Measurements from ENCODE around the gene CACNA1C. TPM values are rescaled to one million over a fixed set of nuclear protein-coding genes. Genes with fewer than 3 reads are reported as not detected.

Gene CACNA1C
- total and polyA plus RNA-seq, 2 donors = 0.71 TPM

- Histone ChIP-seq H3K4me1 (ENCODE audit: control insufficient read depth in 2 of 2, insufficient read depth in 2 of 2, low read length in 2 of 2) (no peaks in the 10 kb centered on the region), H3K27ac (ENCODE audit: low read depth in 1 of 2, low read length in 1 of 2) (no peak overlapping the region), H3K36me3 (ENCODE audit: control insufficient read depth in 2 of 2, insufficient read depth in 2 of 2, low read length in 1 of 2) (no peaks in the 10 kb centered on the region), H3K27me3 (ENCODE audit: control insufficient read depth in 2 of 2, insufficient read depth in 1 of 2, low read length in 1 of 2) (no peaks in the 10 kb centered on the region), H3K4me3 (ENCODE audit: low read length in 2 of 2) (no peak overlapping the region), H3K9me3 (ENCODE audit: control insufficient read depth in 2 of 2, insufficient read depth in 1 of 2, low read length in 1 of 2) (peaks cover 0 to 3% of the 10 kb centered on the region in 2 donors)
- DNase-seq (ENCODE audit: low read depth in 6 of 9, low spot score in 9 of 9) = no peak
These were observed 175.7 kb downstream of the CACNA1C start for GRCh38 chr12:2228535-2228934.

- DNase-seq (ENCODE audit: low read depth in 6 of 9, low spot score in 9 of 9) = peak in 4 of 9 donors; percentile 7 to 61 (median 25)
- 81% methylated on average over 61 of the region's 61 CpGs for WGBS
- no peaks in the 10 kb centered on the region for H3K36me3 ChIP-seq (ENCODE audit: control insufficient read depth in 2 of 2, insufficient read depth in 2 of 2, low read length in 1 of 2)
- H3K4me3 ChIP-seq (ENCODE audit: low read length in 2 of 2) = no peak overlapping the region
- H3K27ac ChIP-seq (ENCODE audit: low read depth in 1 of 2, low read length in 1 of 2) = no peak overlapping the region
- peaks cover 0 to 3% of the 10 kb centered on the region in 2 donors for H3K9me3 ChIP-seq (ENCODE audit: control insufficient read depth in 2 of 2, insufficient read depth in 1 of 2, low read length in 1 of 2)
- H3K4me1 ChIP-seq (ENCODE audit: control insufficient read depth in 2 of 2, insufficient read depth in 2 of 2, low read length in 2 of 2) = no peaks in the 10 kb centered on the region
- H3K27me3 ChIP-seq (ENCODE audit: control insufficient read depth in 2 of 2, insufficient read depth in 1 of 2, low read length in 1 of 2) = no peaks in the 10 kb centered on the region
These were observed 177.1 kb downstream of the CACNA1C start for GRCh38 chr12:2229661-2230539.

- Histone ChIP-seq H3K4me3 (ENCODE audit: low read length in 2 of 2) (no peak overlapping the region), H3K9me3 (ENCODE audit: control insufficient read depth in 2 of 2, insufficient read depth in 1 of 2, low read length in 1 of 2) (peaks cover 0 to 3% of the 10 kb centered on the region in 2 donors), H3K36me3 (ENCODE audit: control insufficient read depth in 2 of 2, insufficient read depth in 2 of 2, low read length in 1 of 2) (no peaks in the 10 kb centered on the region), H3K4me1 (ENCODE audit: control insufficient read depth in 2 of 2, insufficient read depth in 2 of 2, low read length in 2 of 2) (no peaks in the 10 kb centered on the region), H3K27me3 (ENCODE audit: control insufficient read depth in 2 of 2, insufficient read depth in 1 of 2, low read length in 1 of 2) (no peaks in the 10 kb centered on the region), H3K27ac (ENCODE audit: low read depth in 1 of 2, low read length in 1 of 2) (no peak overlapping the region)
- 97% methylated on average over 7 of the region's 7 CpGs for WGBS
- no peak for DNase-seq (ENCODE audit: low read depth in 6 of 9, low spot score in 9 of 9)
These were observed 178.3 kb downstream of the CACNA1C start for GRCh38 chr12:2231011-2231595.

GRCh38 chr12:2231956-2232355, 179.2 kb downstream of the CACNA1C start:
- Histone ChIP-seq H3K9me3 (ENCODE audit: control insufficient read depth in 2 of 2, insufficient read depth in 1 of 2, low read length in 1 of 2) (peaks cover 0 to 3% of the 10 kb centered on the region in 2 donors), H3K4me1 (ENCODE audit: control insufficient read depth in 2 of 2, insufficient read depth in 2 of 2, low read length in 2 of 2) (no peaks in the 10 kb centered on the region)
- 95% methylated on average over 3 of the region's 3 CpGs for WGBS

GRCh38 chr12:2233034-2233433, 180.2 kb downstream of the CACNA1C start:
- WGBS = 92% methylated on average over 3 of the region's 3 CpGs
- no peaks in the 10 kb centered on the region for H3K4me1 ChIP-seq (ENCODE audit: control insufficient read depth in 2 of 2, insufficient read depth in 2 of 2, low read length in 2 of 2)
- no peak overlapping the region for H3K27ac ChIP-seq (ENCODE audit: low read depth in 1 of 2, low read length in 1 of 2)
- H3K9me3 ChIP-seq (ENCODE audit: control insufficient read depth in 2 of 2, insufficient read depth in 1 of 2, low read length in 1 of 2) = peaks cover 0 to 3% of the 10 kb centered on the region in 2 donors
- H3K27me3 ChIP-seq (ENCODE audit: control insufficient read depth in 2 of 2, insufficient read depth in 1 of 2, low read length in 1 of 2) = no peaks in the 10 kb centered on the region
- no peak overlapping the region for H3K4me3 ChIP-seq (ENCODE audit: low read length in 2 of 2)
- no peaks in the 10 kb centered on the region for H3K36me3 ChIP-seq (ENCODE audit: control insufficient read depth in 2 of 2, insufficient read depth in 2 of 2, low read length in 1 of 2)
- DNase-seq (ENCODE audit: low read depth in 6 of 9, low spot score in 9 of 9) = no peak

More at GRCh38 chr12:2231956-2232355, 179.2 kb downstream of the CACNA1C start:
- Histone ChIP-seq H3K36me3 (ENCODE audit: control insufficient read depth in 2 of 2, insufficient read depth in 2 of 2, low read length in 1 of 2) (no peaks in the 10 kb centered on the region), H3K4me3 (ENCODE audit: low read length in 2 of 2) (no peak overlapping the region), H3K27me3 (ENCODE audit: control insufficient read depth in 2 of 2, insufficient read depth in 1 of 2, low read length in 1 of 2) (no peaks in the 10 kb centered on the region), H3K27ac (ENCODE audit: low read depth in 1 of 2, low read length in 1 of 2) (no peak overlapping the region)
- no peak for DNase-seq (ENCODE audit: low read depth in 6 of 9, low spot score in 9 of 9)

GRCh38 chr12:2234091-2234490, 181.3 kb downstream of the CACNA1C start:
- H3K4me3 ChIP-seq (ENCODE audit: low read length in 2 of 2) = no peak overlapping the region
- H3K9me3 ChIP-seq (ENCODE audit: control insufficient read depth in 2 of 2, insufficient read depth in 1 of 2, low read length in 1 of 2) = peaks cover 0 to 3% of the 10 kb centered on the region in 2 donors
- no peaks in the 10 kb centered on the region for H3K4me1 ChIP-seq (ENCODE audit: control insufficient read depth in 2 of 2, insufficient read depth in 2 of 2, low read length in 2 of 2)
- DNase-seq (ENCODE audit: low read depth in 6 of 9, low spot score in 9 of 9) = no peak
- no peaks in the 10 kb centered on the region for H3K27me3 ChIP-seq (ENCODE audit: control insufficient read depth in 2 of 2, insufficient read depth in 1 of 2, low read length in 1 of 2)
- WGBS = 95% methylated on average over 6 of the region's 6 CpGs
- no peaks in the 10 kb centered on the region for H3K36me3 ChIP-seq (ENCODE audit: control insufficient read depth in 2 of 2, insufficient read depth in 2 of 2, low read length in 1 of 2)
- H3K27ac ChIP-seq (ENCODE audit: low read depth in 1 of 2, low read length in 1 of 2) = no peak overlapping the region

- H3K4me3 ChIP-seq (ENCODE audit: low read length in 2 of 2) = no peak overlapping the region
- no peaks in the 10 kb centered on the region for H3K27me3 ChIP-seq (ENCODE audit: control insufficient read depth in 2 of 2, insufficient read depth in 1 of 2, low read length in 1 of 2)
- H3K27ac ChIP-seq (ENCODE audit: low read depth in 1 of 2, low read length in 1 of 2) = no peak overlapping the region
- no peak for DNase-seq (ENCODE audit: low read depth in 6 of 9, low spot score in 9 of 9)
- H3K36me3 ChIP-seq (ENCODE audit: control insufficient read depth in 2 of 2, insufficient read depth in 2 of 2, low read length in 1 of 2) = no peaks in the 10 kb centered on the region
- 96% methylated on average over 10 of the region's 10 CpGs for WGBS
- H3K9me3 ChIP-seq (ENCODE audit: control insufficient read depth in 2 of 2, insufficient read depth in 1 of 2, low read length in 1 of 2) = no peaks in the 10 kb centered on the region
- H3K4me1 ChIP-seq (ENCODE audit: control insufficient read depth in 2 of 2, insufficient read depth in 2 of 2, low read length in 2 of 2) = no peaks in the 10 kb centered on the region
These were observed 182.0 kb downstream of the CACNA1C start for GRCh38 chr12:2234646-2235350.

- Histone ChIP-seq H3K36me3 (ENCODE audit: control insufficient read depth in 2 of 2, insufficient read depth in 2 of 2, low read length in 1 of 2) (no peaks in the 10 kb centered on the region), H3K27me3 (ENCODE audit: control insufficient read depth in 2 of 2, insufficient read depth in 1 of 2, low read length in 1 of 2) (no peaks in the 10 kb centered on the region), H3K4me1 (ENCODE audit: control insufficient read depth in 2 of 2, insufficient read depth in 2 of 2, low read length in 2 of 2) (peaks cover 0 to under 1% of the 10 kb centered on the region in 2 donors), H3K9me3 (ENCODE audit: control insufficient read depth in 2 of 2, insufficient read depth in 1 of 2, low read length in 1 of 2) (no peaks in the 10 kb centered on the region), H3K4me3 (ENCODE audit: low read length in 2 of 2) (no peak overlapping the region), H3K27ac (ENCODE audit: low read depth in 1 of 2, low read length in 1 of 2) (no peak overlapping the region)
- 83% methylated on average over 5 of the region's 5 CpGs for WGBS
- no peak for DNase-seq (ENCODE audit: low read depth in 6 of 9, low spot score in 9 of 9)
These were observed 183.9 kb downstream of the CACNA1C start for GRCh38 chr12:2236506-2237294.

Measured in thymus (tissue), 11 donors.